ENCODE measurements around the gene OPN1LW. TPM values are rescaled to one million over a fixed set of nuclear protein-coding genes. Genes with fewer than 3 reads are reported as not detected.
A peak's percentile ranks its signal among the peaks of the same experiment; 100 is the strongest.

The OPN1LW gene
- total and polyA plus RNA-seq, 2 donors from 2014 or later = not detected

GRCh38 chrX:154116426-154117211 is 27.4 kb upstream of the OPN1LW start:
- TF ChIP-seq CTCF (IDR thresholded peaks at IDR 0.05; ENCODE audit: borderline replicate concordance, extremely low read depth, insufficient read depth) = no peak
- DNase-seq (peak in 3 of 5 donors; percentile 23 to 39 (median 32)), FAIRE-seq (no peak)
- Histone ChIP-seq H3K27me3 (ENCODE audit: control insufficient read depth, insufficient read depth, low read length) (no peaks in the 10 kb centered on the region), H3K36me3 (ENCODE audit: control insufficient read depth in 2 of 3, insufficient read depth in 3 of 3, low read length in 3 of 3) (no peaks in the 10 kb centered on the region), H3K4me3 (ENCODE audit: low read length in 3 of 3) (no peak overlapping the region), H3K4me1 (ENCODE audit: control insufficient read depth in 2 of 3, insufficient read depth in 2 of 3, low read depth in 1 of 3, low read length in 3 of 3) (no peaks in the 10 kb centered on the region), H3K9ac (ENCODE audit: low read length in 3 of 3) (no peak overlapping the region), H3K9me3 (ENCODE audit: control insufficient read depth in 2 of 3, insufficient read depth in 1 of 3, low read length in 3 of 3) (no peaks in the 10 kb centered on the region), H3K27ac (ENCODE audit: low read depth in 2 of 2, low read length in 2 of 2) (no peak overlapping the region)
- intact Hi-C loops (cut with DNase I) = no loop called here

GRCh38 chrX:154117566-154117965 is 26.5 kb upstream of the OPN1LW start:
- Histone ChIP-seq H3K4me1 (ENCODE audit: control insufficient read depth in 2 of 3, insufficient read depth in 2 of 3, low read depth in 1 of 3, low read length in 3 of 3) (no peaks in the 10 kb centered on the region), H3K36me3 (ENCODE audit: control insufficient read depth in 2 of 3, insufficient read depth in 3 of 3, low read length in 3 of 3) (no peaks in the 10 kb centered on the region), H3K27me3 (ENCODE audit: control insufficient read depth, insufficient read depth, low read length) (no peaks in the 10 kb centered on the region), H3K9me3 (ENCODE audit: control insufficient read depth in 2 of 3, insufficient read depth in 1 of 3, low read length in 3 of 3) (no peaks in the 10 kb centered on the region), H3K9ac (ENCODE audit: low read length in 3 of 3) (no peak overlapping the region), H3K4me3 (ENCODE audit: low read length in 3 of 3) (no peak overlapping the region), H3K27ac (ENCODE audit: low read depth in 2 of 2, low read length in 2 of 2) (no peak overlapping the region)
- no peak for DNase-seq
- intact Hi-C loops (cut with DNase I) = no loop called here
- FAIRE-seq = no peak
- no peak for TF ChIP-seq CTCF (IDR thresholded peaks at IDR 0.05; ENCODE audit: borderline replicate concordance, extremely low read depth, insufficient read depth)

GRCh38 chrX:154120567-154120966 is 23.5 kb upstream of the OPN1LW start:
- no peak for FAIRE-seq
- no peaks in the 10 kb centered on the region for H3K27me3 ChIP-seq (ENCODE audit: control insufficient read depth, insufficient read depth, low read length)

More at GRCh38 chrX:154120567-154120966, 23.5 kb upstream of the OPN1LW start:
- Histone ChIP-seq H3K36me3 (ENCODE audit: control insufficient read depth in 2 of 3, insufficient read depth in 3 of 3, low read length in 3 of 3) (no peaks in the 10 kb centered on the region), H3K4me3 (ENCODE audit: low read length in 3 of 3) (no peak overlapping the region), H3K9ac (ENCODE audit: low read length in 3 of 3) (no peak overlapping the region), H3K4me1 (ENCODE audit: control insufficient read depth in 2 of 3, insufficient read depth in 2 of 3, low read depth in 1 of 3, low read length in 3 of 3) (no peaks in the 10 kb centered on the region), H3K27ac (ENCODE audit: low read depth in 2 of 2, low read length in 2 of 2) (no peak overlapping the region), H3K9me3 (ENCODE audit: control insufficient read depth in 2 of 3, insufficient read depth in 1 of 3, low read length in 3 of 3) (no peaks in the 10 kb centered on the region)
- TF ChIP-seq CTCF (IDR thresholded peaks at IDR 0.05; ENCODE audit: borderline replicate concordance, extremely low read depth, insufficient read depth) = no peak
- intact Hi-C loops (cut with DNase I) = no loop called here
- DNase-seq = no peak

Data from kidney (tissue), 14 donors.